Central memory CD4-positive, alpha-beta T cell (primary cell): ENCODE results near the gene RUVBL2.

Experiments used
- DNase-seq: peaks from one replicate; pipeline ENCODE4 v3.0.0; 2022

Gene RUVBL2

GRCh38 chr19:48964205-48965039 lies 29.3 kb upstream of the RUVBL2 start:
- no peak for DNase-seq

- DNase-seq = peak; percentile 77
Observed at GRCh38 chr19:48965040-48965805, 28.5 kb upstream of the RUVBL2 start, which contains the start of gene FTL. Gene FTL, plus strand, starts transcription at chr19:48965309. Its CDS starts 199 bp downstream, at chr19:48965508.

- peak; percentile 85 for DNase-seq
Observed at GRCh38 chr19:48965806-48966540, 27.7 kb upstream of the RUVBL2 start.

- DNase-seq = no peak
Observed at GRCh38 chr19:48966541-48967345, 26.9 kb upstream of the RUVBL2 start.

GRCh38 chr19:48967346-48968178 lies 26.1 kb upstream of the RUVBL2 start:
- no peak for DNase-seq

- no peak for DNase-seq
Observed at GRCh38 chr19:48968179-48968661, 25.5 kb upstream of the RUVBL2 start.

GRCh38 chr19:48968813-48969218 lies 24.9 kb upstream of the RUVBL2 start:
- DNase-seq = no peak

- no peak for DNase-seq
Observed at GRCh38 chr19:48969276-48970138, 24.2 kb upstream of the RUVBL2 start.

GRCh38 chr19:48970139-48970766 lies 23.4 kb upstream of the RUVBL2 start:
- no peak for DNase-seq

- DNase-seq = peak; percentile 67
Observed at GRCh38 chr19:48970923-48971395, 22.7 kb upstream of the RUVBL2 start.

GRCh38 chr19:48975947-48976847 lies 17.5 kb upstream of the RUVBL2 start:
- peak; percentile 41 for DNase-seq

GRCh38 chr19:48977061-48977460 lies 16.6 kb upstream of the RUVBL2 start:
- DNase-seq = no peak

- no peak for DNase-seq
Observed at GRCh38 chr19:48982280-48982679, 11.4 kb upstream of the RUVBL2 start.

- DNase-seq = no peak
Observed at GRCh38 chr19:48985711-48986110, 8.0 kb upstream of the RUVBL2 start.

GRCh38 chr19:48986211-48986610 lies 7.5 kb upstream of the RUVBL2 start:
- no peak for DNase-seq

- no peak for DNase-seq
Observed at GRCh38 chr19:48987323-48987722, 6.4 kb upstream of the RUVBL2 start.

- no peak for DNase-seq
Observed at GRCh38 chr19:48988286-48988685, 5.4 kb upstream of the RUVBL2 start.

GRCh38 chr19:48988860-48989259 lies 4.8 kb upstream of the RUVBL2 start:
- DNase-seq = no peak
